ENCODE data around the gene BACH2.

The BACH2 gene

DNA sequence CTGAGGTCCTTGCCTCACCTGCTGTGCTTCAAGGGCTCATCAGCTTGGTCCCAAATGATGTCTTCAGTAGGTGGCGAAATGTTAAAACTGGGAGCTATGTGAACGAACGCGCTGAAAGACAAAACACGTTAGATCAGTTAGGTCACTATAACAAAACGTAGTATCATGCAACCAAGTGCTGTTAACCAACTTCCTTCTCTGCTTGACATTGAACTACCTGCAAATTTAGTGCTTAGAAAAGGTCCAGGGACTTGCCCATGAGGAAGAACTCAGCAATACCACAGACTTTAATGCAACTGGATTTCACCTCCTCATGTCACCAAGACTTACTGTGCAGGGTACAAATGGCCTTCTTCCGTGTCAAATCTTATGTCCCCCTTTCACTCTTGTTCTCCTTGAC is 24.8 kb downstream of the BACH2 start:
- no peak for TF ChIP-seq SPI1 (IDR thresholded peaks at IDR 0.05; ENCODE audit: borderline replicate concordance, low read depth)
- TF ChIP-seq, protein P1, sequence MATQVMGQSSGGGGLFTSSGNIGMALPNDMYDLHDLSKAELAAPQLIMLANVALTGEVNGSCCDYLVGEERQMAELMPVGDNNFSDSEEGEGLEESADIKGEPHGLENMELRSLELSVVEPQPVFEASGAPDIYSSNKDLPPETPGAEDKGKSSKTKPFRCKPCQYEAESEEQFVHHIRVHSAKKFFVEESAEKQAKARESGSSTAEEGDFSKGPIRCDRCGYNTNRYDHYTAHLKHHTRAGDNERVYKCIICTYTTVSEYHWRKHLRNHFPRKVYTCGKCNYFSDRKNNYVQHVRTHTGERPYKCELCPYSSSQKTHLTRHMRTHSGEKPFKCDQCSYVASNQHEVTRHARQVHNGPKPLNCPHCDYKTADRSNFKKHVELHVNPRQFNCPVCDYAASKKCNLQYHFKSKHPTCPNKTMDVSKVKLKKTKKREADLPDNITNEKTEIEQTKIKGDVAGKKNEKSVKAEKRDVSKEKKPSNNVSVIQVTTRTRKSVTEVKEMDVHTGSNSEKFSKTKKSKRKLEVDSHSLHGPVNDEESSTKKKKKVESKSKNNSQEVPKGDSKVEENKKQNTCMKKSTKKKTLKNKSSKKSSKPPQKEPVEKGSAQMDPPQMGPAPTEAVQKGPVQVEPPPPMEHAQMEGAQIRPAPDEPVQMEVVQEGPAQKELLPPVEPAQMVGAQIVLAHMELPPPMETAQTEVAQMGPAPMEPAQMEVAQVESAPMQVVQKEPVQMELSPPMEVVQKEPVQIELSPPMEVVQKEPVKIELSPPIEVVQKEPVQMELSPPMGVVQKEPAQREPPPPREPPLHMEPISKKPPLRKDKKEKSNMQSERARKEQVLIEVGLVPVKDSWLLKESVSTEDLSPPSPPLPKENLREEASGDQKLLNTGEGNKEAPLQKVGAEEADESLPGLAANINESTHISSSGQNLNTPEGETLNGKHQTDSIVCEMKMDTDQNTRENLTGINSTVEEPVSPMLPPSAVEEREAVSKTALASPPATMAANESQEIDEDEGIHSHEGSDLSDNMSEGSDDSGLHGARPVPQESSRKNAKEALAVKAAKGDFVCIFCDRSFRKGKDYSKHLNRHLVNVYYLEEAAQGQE (IDR thresholded peaks at IDR 0.05; ENCODE audit: insufficient replicate concordance, low read depth), result no peak
- TF ChIP-seq GABPA (IDR thresholded peaks at IDR 0.05; ENCODE audit: low read depth), result no peak
- TF ChIP-seq, protein P2, sequence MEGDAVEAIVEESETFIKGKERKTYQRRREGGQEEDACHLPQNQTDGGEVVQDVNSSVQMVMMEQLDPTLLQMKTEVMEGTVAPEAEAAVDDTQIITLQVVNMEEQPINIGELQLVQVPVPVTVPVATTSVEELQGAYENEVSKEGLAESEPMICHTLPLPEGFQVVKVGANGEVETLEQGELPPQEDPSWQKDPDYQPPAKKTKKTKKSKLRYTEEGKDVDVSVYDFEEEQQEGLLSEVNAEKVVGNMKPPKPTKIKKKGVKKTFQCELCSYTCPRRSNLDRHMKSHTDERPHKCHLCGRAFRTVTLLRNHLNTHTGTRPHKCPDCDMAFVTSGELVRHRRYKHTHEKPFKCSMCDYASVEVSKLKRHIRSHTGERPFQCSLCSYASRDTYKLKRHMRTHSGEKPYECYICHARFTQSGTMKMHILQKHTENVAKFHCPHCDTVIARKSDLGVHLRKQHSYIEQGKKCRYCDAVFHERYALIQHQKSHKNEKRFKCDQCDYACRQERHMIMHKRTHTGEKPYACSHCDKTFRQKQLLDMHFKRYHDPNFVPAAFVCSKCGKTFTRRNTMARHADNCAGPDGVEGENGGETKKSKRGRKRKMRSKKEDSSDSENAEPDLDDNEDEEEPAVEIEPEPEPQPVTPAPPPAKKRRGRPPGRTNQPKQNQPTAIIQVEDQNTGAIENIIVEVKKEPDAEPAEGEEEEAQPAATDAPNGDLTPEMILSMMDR (IDR thresholded peaks at IDR 0.05; ENCODE audit: insufficient read depth, low read length), result no peak
- Histone ChIP-seq H3K27me3 (ENCODE audit: insufficient read depth, poor library complexity, severe bottlenecking) (no peaks in the 10 kb centered on the region), H3K27ac (replicated peaks) (peak overlapping the region; percentile 35), H3K4me3 (replicated peaks; ENCODE audit: insufficient read depth, low read length) (no peak overlapping the region)
- DNase-seq (ENCODE audit: low read depth in 1 of 2, low spot score in 1 of 2), result peak in 1 of 2 experiments; percentile 58

DNA sequence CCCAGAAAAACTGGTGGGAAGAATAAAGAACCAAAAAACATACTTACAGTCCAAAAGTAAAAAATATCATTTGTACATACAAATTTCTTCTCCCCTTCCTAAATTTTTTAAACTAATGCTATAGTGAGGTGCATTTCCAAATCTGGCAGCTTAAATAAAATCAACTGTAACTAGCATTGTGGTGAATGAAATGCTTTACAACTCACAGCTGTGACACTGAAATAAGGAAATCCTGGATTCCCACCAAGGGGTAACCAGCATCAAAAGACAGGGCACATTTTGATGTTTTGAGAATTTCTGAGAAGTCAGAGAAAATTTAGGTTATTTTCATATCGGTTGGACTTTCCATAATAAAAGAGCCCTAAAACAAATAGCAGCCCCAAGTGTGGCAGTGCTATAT is 27.3 kb downstream of the BACH2 start:
- Histone ChIP-seq H3K27me3 (ENCODE audit: insufficient read depth, poor library complexity, severe bottlenecking) (no peaks in the 10 kb centered on the region), H3K27ac (replicated peaks) (no peak overlapping the region), H3K4me3 (replicated peaks; ENCODE audit: insufficient read depth, low read length) (no peak overlapping the region)
- DNase-seq (ENCODE audit: low read depth in 1 of 2, low spot score in 1 of 2), result no peak
- TF ChIP-seq GABPA (IDR thresholded peaks at IDR 0.05; ENCODE audit: low read depth), result no peak
- TF ChIP-seq, protein P2 (IDR thresholded peaks at IDR 0.05; ENCODE audit: insufficient read depth, low read length), result no peak
- TF ChIP-seq, protein P1 (IDR thresholded peaks at IDR 0.05; ENCODE audit: insufficient replicate concordance, low read depth), result no peak
- no peak for TF ChIP-seq POLR2AphosphoS5 (IDR thresholded peaks at IDR 0.05; ENCODE audit: low read depth)
- TF ChIP-seq SPI1 (IDR thresholded peaks at IDR 0.05; ENCODE audit: borderline replicate concordance, low read depth), result no peak

DNA sequence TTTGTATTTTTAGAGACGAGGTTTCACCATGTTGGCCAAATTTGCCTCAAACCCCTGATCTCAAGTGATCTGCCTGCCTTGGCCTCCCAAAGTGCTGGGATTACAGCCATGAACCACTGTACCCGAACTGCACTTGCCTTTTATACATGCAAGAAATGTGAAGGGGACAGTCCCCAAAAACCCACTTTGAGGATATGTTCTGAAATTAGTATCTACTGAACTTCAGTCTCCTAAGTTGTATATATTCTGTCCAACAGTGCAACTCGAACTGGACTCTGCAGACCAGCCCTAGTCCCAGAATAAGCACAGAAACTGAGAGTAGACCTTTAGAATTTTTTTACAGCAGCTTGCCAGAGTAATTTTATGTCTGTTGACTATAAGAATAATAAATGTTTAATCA is 28.5 kb downstream of the BACH2 start:
- Histone ChIP-seq H3K4me3 (replicated peaks; ENCODE audit: insufficient read depth, low read length) (no peak overlapping the region), H3K27ac (replicated peaks) (no peak overlapping the region), H3K27me3 (ENCODE audit: insufficient read depth, poor library complexity, severe bottlenecking) (peaks cover 7% of the 10 kb centered on the region)
- DNase-seq (ENCODE audit: low read depth in 1 of 2, low spot score in 1 of 2), result no peak
- TF ChIP-seq, protein P2 (IDR thresholded peaks at IDR 0.05; ENCODE audit: insufficient read depth, low read length), result no peak
- TF ChIP-seq GABPA (IDR thresholded peaks at IDR 0.05; ENCODE audit: low read depth) (no peak), SPI1 (IDR thresholded peaks at IDR 0.05; ENCODE audit: borderline replicate concordance, low read depth) (no peak), POLR2AphosphoS5 (IDR thresholded peaks at IDR 0.05; ENCODE audit: low read depth) (no peak)
- TF ChIP-seq, protein P1 (IDR thresholded peaks at IDR 0.05; ENCODE audit: insufficient replicate concordance, low read depth), result no peak
